ENCODE data around the gene CYP21A2. TPM values are rescaled to one million over a fixed set of nuclear protein-coding genes. Genes with fewer than 3 reads are reported as not detected.
"Not testable (repeated sequence)": the region's sequence is repeated elsewhere in the genome, so short reads cannot be mapped to it uniquely, and the experiment has no call there.

CYP21A2 gene
- total RNA-seq, 1 donor from 2014 or later: 0.68 TPM

DNA sequence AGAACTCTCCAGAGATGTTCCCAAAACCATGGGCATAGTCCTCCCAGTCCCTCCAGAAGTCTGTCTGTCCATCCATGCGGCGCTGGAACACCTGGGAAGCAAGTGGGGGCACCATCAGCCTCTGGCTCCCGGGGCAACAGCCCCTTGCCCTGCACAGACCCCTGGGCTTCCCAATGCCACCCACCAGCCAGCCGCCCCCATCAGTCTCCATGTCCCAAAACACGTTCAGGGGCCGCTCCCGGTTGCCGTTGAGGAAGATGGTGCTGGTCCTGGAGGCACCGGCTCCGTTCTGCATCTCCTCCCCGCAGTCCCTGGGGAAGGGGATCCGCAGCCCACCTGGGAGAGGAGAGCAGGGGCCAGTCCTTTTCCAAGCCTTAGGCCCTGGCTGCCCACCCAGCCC, 28.7 kb upstream of the CYP21A2 start:
- H3K4me1 Mint-ChIP-seq (ENCODE audit: unreplicated experiment); DNase-seq (ENCODE audit: extremely low spot score, unreplicated experiment); H3K4me3 Mint-ChIP-seq; H3K27ac Mint-ChIP-seq; H3K36me3 Mint-ChIP-seq; H3K9me3 Mint-ChIP-seq; H3K27me3 Mint-ChIP-seq: not testable (repeated sequence)

DNA sequence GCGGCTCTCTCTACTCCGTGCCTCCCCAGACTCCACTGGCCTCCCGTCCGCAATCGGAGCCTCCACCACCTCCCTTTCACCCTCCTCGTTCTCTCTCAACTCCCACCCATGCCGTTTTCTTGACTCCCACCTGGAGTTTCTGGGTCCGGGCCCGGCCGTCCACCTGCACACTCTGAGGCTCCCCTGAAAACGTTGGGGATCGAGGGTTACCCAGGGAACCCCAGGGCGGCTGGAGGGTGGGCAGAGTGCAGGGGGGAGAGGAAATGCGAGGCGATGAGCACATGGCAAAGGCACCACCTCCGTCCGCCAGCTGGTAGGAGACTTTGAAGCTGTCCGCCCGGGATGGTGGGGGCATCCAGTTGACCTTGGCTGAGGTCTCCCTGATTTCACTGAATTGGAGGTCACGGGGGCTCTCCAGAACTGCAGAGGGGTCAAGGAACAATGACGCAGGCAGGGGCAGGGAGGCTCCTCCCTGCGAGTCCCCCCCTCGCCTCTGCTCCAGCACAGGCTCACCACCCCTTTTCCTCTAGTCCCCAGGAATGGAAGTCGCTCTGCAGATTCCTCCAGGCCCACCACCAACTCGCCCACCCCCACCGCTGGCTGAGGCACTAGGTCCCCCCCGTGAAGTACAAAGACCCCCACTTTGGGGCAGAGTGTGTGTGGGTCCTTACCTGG, 27.2 kb upstream of the CYP21A2 start:
- not testable (repeated sequence) for H3K9me3 Mint-ChIP-seq; DNase-seq (ENCODE audit: extremely low spot score, unreplicated experiment); H3K27me3 Mint-ChIP-seq; H3K27ac Mint-ChIP-seq; H3K4me1 Mint-ChIP-seq (ENCODE audit: unreplicated experiment); H3K36me3 Mint-ChIP-seq; H3K4me3 Mint-ChIP-seq

DNA sequence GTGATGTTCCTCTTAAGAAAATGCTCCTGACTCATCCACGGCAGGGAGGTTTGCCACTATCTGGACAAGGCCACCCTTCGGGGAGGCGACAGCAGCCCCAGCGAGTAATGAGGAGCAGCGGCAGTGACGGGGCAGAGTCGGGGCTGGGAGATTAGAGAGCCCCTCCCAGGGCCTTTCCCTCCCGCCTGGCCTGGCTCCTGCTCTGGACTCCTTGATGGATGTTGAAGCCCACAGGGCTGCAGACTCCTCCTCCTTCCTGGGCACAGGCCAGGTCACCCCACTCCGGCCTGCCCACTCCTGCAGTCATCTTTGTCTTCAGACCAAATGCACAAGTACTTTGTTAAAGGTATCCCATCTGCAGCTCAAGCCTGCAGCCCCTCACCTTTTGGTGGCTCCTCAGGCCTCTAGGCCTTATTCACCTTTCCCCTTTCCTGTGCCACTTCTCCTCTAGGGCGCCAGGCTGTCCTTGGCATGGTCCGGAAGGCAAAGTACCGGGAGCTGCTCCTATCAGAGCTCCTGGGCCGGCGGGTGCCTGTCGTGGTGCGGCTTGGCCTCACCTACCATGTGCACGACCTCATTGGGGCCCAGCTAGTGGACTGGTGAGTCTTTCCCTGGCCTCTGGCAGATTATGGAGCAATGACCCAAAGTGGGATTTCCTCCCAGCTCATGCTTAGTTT, 25.1 kb upstream of the CYP21A2 start:
- not testable (repeated sequence) for H3K27ac Mint-ChIP-seq; H3K4me1 Mint-ChIP-seq (ENCODE audit: unreplicated experiment); H3K27me3 Mint-ChIP-seq; H3K4me3 Mint-ChIP-seq; DNase-seq (ENCODE audit: extremely low spot score, unreplicated experiment); H3K36me3 Mint-ChIP-seq; H3K9me3 Mint-ChIP-seq

DNA sequence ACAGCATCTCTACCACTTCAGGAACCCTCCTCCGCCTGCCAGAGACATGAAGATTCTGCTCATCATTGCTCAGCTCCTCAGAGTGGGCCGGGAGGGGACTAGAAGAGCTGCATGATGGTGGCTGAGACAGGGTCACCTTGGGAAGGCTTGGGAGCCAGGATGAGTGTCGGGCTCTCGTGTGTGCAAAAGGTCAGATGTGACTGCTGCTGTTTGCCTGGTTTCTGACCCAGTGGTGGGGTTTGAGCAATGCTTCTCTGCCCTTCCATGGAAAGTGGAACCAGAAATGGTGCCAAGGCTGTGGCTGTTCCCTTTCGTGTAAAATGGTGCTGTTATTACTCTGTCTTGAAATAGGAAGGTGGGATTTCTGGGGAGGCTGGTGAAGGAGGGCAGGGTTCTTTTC, 24.5 kb upstream of the CYP21A2 start:
- not testable (repeated sequence) for H3K27me3 Mint-ChIP-seq; DNase-seq (ENCODE audit: extremely low spot score, unreplicated experiment); H3K4me3 Mint-ChIP-seq; H3K4me1 Mint-ChIP-seq (ENCODE audit: unreplicated experiment); H3K27ac Mint-ChIP-seq; H3K9me3 Mint-ChIP-seq; H3K36me3 Mint-ChIP-seq

DNA sequence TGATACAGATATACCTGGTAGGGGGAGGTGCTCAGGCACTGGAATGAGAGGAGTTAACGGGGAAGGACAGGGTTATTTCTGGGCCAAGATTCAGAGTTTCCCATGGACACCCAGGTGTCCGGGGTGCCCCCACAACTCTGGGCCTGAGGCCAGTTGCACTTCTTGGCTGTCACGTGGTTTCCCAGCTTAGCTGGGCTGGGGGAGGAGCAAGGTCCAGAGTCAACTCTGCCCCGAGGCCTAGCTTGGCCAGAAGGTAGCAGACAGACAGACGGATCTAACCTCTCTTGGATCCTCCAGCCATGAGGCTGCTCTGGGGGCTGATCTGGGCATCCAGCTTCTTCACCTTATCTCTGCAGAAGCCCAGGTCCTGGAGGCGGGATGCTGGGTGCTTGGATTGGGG, 23.7 kb upstream of the CYP21A2 start, which contains the start of gene C4B:
Gene C4B, plus strand, starts transcription at position 249 of the 400 bp plus-strand sequence. Its CDS starts 51 bp downstream, at position 300.
- not testable (repeated sequence) for H3K27me3 Mint-ChIP-seq; H3K4me3 Mint-ChIP-seq; H3K36me3 Mint-ChIP-seq; H3K27ac Mint-ChIP-seq; H3K4me1 Mint-ChIP-seq (ENCODE audit: unreplicated experiment); H3K9me3 Mint-ChIP-seq; DNase-seq (ENCODE audit: extremely low spot score, unreplicated experiment)

DNA sequence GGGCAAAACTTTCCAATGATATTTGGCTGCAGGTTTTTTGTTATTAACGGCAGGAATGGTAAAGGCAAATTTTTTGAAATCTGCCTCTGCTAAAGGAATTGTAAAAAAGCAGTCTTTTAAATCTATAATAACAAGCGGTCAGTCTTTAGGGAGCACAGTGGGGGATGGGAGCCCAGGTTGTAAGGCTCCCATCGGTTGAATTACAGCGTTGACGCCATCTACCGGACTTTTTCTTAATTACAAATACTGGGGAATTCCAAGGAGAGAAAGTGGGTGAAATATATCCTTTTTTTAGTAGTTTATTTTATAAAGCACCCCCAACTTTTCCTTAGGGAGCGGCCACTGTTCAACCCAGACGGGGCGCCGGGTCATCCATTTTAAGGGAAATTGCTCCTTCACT, 16.1 kb upstream of the CYP21A2 start:
- not testable (repeated sequence) for H3K4me3 Mint-ChIP-seq; H3K9me3 Mint-ChIP-seq; DNase-seq (ENCODE audit: extremely low spot score, unreplicated experiment); H3K4me1 Mint-ChIP-seq (ENCODE audit: unreplicated experiment); H3K36me3 Mint-ChIP-seq; H3K27me3 Mint-ChIP-seq; H3K27ac Mint-ChIP-seq

DNA sequence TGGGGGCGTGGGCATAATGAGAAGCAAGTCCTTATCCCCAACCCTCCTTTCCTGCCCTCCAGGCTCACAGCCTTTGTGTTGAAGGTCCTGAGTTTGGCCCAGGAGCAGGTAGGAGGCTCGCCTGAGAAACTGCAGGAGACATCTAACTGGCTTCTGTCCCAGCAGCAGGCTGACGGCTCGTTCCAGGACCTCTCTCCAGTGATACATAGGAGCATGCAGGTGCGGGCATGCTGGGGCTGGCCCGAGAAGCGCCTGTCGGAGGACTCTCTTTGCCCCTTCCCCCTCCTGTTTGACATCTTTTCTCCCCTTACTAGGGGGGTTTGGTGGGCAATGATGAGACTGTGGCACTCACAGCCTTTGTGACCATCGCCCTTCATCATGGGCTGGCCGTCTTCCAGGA, 9.6 kb upstream of the CYP21A2 start:
- not testable (repeated sequence) for H3K9me3 Mint-ChIP-seq; H3K27ac Mint-ChIP-seq; H3K36me3 Mint-ChIP-seq; H3K4me3 Mint-ChIP-seq; DNase-seq (ENCODE audit: extremely low spot score, unreplicated experiment); H3K4me1 Mint-ChIP-seq (ENCODE audit: unreplicated experiment); H3K27me3 Mint-ChIP-seq

DNA sequence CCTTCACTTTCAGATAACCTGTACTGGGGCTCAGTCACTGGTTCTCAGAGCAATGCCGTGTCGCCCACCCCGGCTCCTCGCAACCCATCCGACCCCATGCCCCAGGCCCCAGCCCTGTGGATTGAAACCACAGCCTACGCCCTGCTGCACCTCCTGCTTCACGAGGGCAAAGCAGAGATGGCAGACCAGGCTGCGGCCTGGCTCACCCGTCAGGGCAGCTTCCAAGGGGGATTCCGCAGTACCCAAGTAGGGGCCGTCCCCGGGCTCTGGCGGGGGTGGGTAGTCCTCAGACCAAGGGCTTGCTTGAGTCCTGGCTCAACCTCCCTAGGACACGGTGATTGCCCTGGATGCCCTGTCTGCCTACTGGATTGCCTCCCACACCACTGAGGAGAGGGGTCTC, 8.7 kb upstream of the CYP21A2 start:
- H3K27me3 Mint-ChIP-seq; H3K9me3 Mint-ChIP-seq; H3K4me1 Mint-ChIP-seq (ENCODE audit: unreplicated experiment); DNase-seq (ENCODE audit: extremely low spot score, unreplicated experiment); H3K27ac Mint-ChIP-seq; H3K36me3 Mint-ChIP-seq; H3K4me3 Mint-ChIP-seq: not testable (repeated sequence)

DNA sequence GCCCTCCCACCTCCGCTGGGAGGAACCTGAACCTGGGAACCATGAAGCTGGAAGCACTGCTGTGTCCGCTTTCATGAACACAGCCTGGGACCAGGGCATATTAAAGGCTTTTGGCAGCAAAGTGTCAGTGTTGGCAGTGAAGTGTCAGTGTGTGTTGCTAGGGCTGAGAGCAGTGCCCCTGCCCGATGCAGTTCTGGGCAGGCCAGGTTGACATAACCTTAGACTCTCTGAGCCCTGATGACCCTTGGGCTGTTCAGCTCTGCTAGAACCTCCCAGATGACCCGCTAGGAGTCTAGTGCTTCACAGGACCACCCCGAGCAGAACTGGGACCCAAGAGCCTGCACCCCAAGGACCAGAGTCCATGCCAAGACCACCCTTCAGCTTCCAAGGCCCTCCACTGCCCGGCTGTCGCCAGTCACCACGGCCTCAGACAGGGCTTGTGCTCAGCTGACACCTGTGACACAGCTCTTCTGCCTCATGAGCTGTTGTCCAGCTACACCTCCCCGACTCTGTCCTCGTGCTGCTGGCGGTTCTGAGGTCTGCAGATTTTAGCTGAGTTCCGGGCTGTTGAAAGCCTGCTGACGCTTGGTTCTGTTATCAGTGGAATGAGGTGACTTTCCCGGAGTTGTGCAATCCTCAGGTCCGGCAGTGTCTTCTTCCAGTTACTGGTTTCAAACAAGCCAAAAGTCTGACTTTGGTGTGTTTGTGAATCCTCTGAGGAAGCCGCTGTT, 2.8 kb upstream of the CYP21A2 start:
- H3K36me3 Mint-ChIP-seq: not testable (repeated sequence)

DNA sequence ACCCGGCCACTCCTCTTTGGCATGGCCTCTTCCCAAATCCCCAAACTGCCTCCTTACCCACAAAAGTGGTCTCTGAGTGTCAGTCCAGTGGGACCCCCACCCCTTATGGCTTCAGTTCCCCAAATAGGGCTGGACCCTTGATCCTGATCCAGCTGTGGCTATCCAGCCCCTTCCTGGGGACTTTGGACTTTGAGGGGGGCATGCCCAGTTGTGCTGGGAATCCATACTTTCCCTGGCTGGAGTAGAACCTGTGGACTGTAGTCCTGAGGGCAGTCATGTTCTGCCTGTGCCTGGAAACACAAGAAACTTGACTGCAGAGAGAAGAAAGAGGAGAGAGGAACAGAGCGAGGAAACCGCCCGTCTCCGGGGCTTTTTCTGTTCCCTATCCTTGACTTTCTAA, 1.1 kb upstream of the CYP21A2 start:
- not testable (repeated sequence) for H3K9me3 Mint-ChIP-seq; H3K27me3 Mint-ChIP-seq; H3K4me1 Mint-ChIP-seq (ENCODE audit: unreplicated experiment); H3K36me3 Mint-ChIP-seq; DNase-seq (ENCODE audit: extremely low spot score, unreplicated experiment); H3K4me3 Mint-ChIP-seq; H3K27ac Mint-ChIP-seq

More for the DNA sequence above, 2.8 kb upstream of the CYP21A2 start:
- not testable (repeated sequence) for H3K4me3 Mint-ChIP-seq; H3K4me1 Mint-ChIP-seq (ENCODE audit: unreplicated experiment); DNase-seq (ENCODE audit: extremely low spot score, unreplicated experiment); H3K27me3 Mint-ChIP-seq; H3K9me3 Mint-ChIP-seq; H3K27ac Mint-ChIP-seq

DNA sequence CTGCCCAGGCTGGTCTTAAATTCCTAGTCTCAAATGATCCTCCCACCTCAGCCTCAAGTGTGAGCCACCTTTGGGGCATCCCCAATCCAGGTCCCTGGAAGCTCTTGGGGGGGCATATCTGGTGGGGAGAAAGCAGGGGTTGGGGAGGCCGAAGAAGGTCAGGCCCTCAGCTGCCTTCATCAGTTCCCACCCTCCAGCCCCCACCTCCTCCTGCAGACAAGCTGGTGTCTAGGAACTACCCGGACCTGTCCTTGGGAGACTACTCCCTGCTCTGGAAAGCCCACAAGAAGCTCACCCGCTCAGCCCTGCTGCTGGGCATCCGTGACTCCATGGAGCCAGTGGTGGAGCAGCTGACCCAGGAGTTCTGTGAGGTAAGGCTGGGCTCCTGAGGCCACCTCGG, 663 bp downstream of the CYP21A2 start:
- H3K27me3 Mint-ChIP-seq; H3K4me1 Mint-ChIP-seq (ENCODE audit: unreplicated experiment); H3K36me3 Mint-ChIP-seq; H3K4me3 Mint-ChIP-seq; DNase-seq (ENCODE audit: extremely low spot score, unreplicated experiment); H3K9me3 Mint-ChIP-seq; H3K27ac Mint-ChIP-seq: not testable (repeated sequence)

DNA sequence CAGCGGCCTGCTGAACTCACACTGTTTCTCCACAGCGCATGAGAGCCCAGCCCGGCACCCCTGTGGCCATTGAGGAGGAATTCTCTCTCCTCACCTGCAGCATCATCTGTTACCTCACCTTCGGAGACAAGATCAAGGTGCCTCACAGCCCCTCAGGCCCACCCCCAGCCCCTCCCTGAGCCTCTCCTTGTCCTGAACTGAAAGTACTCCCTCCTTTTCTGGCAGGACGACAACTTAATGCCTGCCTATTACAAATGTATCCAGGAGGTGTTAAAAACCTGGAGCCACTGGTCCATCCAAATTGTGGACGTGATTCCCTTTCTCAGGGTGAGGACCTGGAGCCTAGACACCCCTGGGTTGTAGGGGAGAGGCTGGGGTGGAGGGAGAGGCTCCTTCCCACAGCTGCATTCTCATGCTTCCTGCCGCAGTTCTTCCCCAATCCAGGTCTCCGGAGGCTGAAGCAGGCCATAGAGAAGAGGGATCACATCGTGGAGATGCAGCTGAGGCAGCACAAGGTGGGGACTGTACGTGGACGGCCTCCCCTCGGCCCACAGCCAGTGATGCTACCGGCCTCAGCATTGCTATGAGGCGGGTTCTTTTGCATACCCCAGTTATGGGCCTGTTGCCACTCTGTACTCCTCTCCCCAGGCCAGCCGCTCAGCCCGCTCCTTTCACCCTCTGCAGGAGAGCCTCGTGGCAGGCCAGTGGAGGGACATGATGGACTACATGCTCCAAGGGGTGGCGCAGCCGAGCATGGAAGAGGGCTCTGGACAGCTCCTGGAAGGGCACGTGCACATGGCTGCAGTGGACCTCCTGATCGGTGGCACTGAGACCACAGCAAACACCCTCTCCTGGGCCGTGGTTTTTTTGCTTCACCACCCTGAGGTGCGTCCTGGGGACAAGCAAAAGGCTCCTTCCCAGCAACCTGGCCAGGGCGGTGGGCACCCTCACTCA, 1.4 kb downstream of the CYP21A2 start:
- not testable (repeated sequence) for H3K27ac Mint-ChIP-seq; H3K9me3 Mint-ChIP-seq; DNase-seq (ENCODE audit: extremely low spot score, unreplicated experiment); H3K36me3 Mint-ChIP-seq; H3K4me3 Mint-ChIP-seq; H3K27me3 Mint-ChIP-seq; H3K4me1 Mint-ChIP-seq (ENCODE audit: unreplicated experiment)

DNA sequence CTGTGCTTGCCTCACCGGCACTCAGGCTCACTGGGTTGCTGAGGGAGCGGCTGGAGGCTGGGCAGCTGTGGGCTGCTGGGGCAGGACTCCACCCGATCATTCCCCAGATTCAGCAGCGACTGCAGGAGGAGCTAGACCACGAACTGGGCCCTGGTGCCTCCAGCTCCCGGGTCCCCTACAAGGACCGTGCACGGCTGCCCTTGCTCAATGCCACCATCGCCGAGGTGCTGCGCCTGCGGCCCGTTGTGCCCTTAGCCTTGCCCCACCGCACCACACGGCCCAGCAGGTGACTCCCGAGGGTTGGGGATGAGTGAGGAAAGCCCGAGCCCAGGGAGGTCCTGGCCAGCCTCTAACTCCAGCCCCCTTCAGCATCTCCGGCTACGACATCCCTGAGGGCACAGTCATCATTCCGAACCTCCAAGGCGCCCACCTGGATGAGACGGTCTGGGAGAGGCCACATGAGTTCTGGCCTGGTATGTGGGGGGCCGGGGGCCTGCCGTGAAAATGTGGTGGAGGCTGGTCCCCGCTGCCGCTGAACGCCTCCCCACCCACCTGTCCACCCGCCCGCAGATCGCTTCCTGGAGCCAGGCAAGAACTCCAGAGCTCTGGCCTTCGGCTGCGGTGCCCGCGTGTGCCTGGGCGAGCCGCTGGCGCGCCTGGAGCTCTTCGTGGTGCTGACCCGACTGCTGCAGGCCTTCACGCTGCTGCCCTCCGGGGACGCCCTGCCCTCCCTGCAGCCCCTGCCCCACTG, 2.3 kb downstream of the CYP21A2 start:
- H3K4me3 Mint-ChIP-seq, H3K27ac Mint-ChIP-seq: not testable (repeated sequence)

More for the DNA sequence above, 2.3 kb downstream of the CYP21A2 start:
- not testable (repeated sequence) for H3K27me3 Mint-ChIP-seq; DNase-seq (ENCODE audit: extremely low spot score, unreplicated experiment); H3K4me1 Mint-ChIP-seq (ENCODE audit: unreplicated experiment); H3K9me3 Mint-ChIP-seq; H3K36me3 Mint-ChIP-seq
